ENCODE measurements around the gene AHCYL1.
A peak's percentile ranks its signal among the peaks of the same experiment; 100 is the strongest.

The AHCYL1 gene

DNA sequence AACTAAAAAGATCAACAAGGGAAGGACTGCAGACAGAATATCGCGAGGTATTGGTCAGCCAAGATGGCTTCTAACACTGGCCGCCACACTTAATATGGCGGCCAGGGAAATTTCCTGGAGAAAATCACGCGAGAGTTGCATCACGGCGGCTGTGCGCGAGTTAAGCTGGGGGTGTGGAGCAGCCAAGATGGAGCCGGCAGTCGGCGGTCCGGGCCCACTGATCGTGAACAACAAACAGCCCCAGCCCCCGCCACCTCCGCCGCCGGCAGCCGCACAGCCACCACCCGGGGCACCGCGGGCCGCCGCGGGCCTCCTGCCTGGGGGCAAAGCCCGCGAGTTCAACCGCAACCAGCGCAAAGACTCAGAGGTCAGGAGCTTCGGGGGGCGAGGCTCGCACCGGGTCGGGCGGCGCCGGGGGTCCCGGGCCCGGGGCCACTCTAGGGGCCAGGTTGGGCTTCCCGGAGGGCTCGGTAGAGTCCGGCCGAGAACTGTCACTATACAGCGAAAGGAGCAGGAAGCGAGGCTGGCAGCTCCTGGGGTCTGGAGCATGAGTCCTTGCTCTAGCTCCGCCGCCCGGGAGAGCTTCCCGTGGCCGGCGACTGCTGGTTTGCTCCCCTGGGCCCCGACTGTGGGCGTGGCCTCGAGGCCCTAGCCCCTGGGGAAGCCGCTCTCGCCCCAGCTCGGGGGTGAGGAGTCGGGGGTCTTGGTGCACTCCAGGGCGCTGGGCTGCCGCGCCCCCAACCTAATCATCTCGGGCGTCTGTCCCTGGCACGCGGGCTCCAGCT, 50.1 kb downstream of the AHCYL1 start, which contains the start of gene STRIP1:
Gene STRIP1, plus strand, starts transcription at position 174 of the 785 bp plus-strand sequence. Its CDS starts 14 bp downstream, at position 188.
- DNase-seq (ENCODE audit: extremely low spot score): peak; percentile 96
- POLR2A ChIA-PET: interaction anchor here (0.7 to 2.2 kb wide), 23 partner anchors 10 to 414 kb away, joined by 3 to 18 read pairs (median 4); partner anchors contain the start of genes AHCYL1, KCNC4 and RBM15
- 0 out of 2 replicates have a peak, but pooled peaks have one; percentile 31 for TF ChIP-seq NFRKB (IDR thresholded peaks at IDR 0.05)
- TF ChIP-seq HDGF (IDR thresholded peaks at IDR 0.05; ENCODE audit: borderline replicate concordance): no peak
- peak; percentile 76; the same call in 1 of the 2 replicates for TF ChIP-seq SP1 (IDR thresholded peaks at IDR 0.05)
- TF ChIP-seq ELF4 (IDR thresholded peaks at IDR 0.05): peak; percentile 42
- peak; percentile 58 for TF ChIP-seq L3MBTL2 (conservative IDR thresholded peaks at IDR 0.05)
- CTCF ChIA-PET: interaction anchor here (0.6 to 2.0 kb wide), 5 partner anchors 18 to 68 kb away, joined by 3 to 6 read pairs (median 3); partner anchors contain the start of gene AHCYL1

DNA sequence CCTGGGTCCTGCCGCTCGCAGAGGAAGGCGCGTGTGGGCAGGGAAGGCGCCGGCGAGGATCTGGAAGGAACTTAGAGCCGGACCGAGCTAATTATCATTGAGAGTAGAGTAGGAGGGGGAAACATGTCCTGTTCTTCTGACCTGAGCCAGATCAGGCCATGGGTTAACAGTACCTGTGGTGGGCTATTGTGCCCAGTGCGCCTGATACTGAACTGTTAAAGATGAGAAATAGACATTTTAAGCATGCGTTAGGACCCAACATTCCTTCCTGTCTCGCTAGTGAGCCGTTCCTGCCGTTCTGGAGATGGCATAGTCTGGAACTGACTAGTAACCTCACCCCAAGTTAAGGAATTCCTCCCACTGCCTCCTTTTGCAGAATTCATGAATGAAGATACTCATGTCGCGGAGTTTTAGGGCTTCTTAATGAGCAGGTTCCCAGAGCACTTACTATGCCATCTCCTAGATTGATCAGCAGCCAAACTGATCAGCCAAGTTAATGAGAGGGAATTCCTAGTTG, 50.7 kb downstream of the AHCYL1 start:
- no peak for TF ChIP-seq NFRKB (IDR thresholded peaks at IDR 0.05)
- no peak for TF ChIP-seq TARDBP (IDR thresholded peaks at IDR 0.05)
- TF ChIP-seq ZNF384 (IDR thresholded peaks at IDR 0.05): no peak
- TF ChIP-seq BHLHE40 (IDR thresholded peaks at IDR 0.05; ENCODE audit: borderline replicate concordance): no peak
- no peak for TF ChIP-seq ARNT (IDR thresholded peaks at IDR 0.05)
- TF ChIP-seq SUZ12 (IDR thresholded peaks at IDR 0.05): no peak
- no peak for TF ChIP-seq ELF4 (IDR thresholded peaks at IDR 0.05)
- TF ChIP-seq L3MBTL2 (conservative IDR thresholded peaks at IDR 0.05): no peak
- no peak for TF ChIP-seq HDGF (IDR thresholded peaks at IDR 0.05; ENCODE audit: borderline replicate concordance)
- TF ChIP-seq LEF1 (IDR thresholded peaks at IDR 0.05; ENCODE audit: borderline replicate concordance): no peak
- CTCF ChIA-PET: interaction anchor here (1.1 to 2.0 kb wide), 3 partner anchors 18 to 68 kb away, joined by 3 to 6 read pairs (median 6); no protein-coding TSS in a partner anchor
- DNase-seq (ENCODE audit: extremely low spot score): no peak
- POLR2A ChIA-PET: interaction anchor here (0.7 to 2.2 kb wide), 21 partner anchors 10 to 415 kb away, joined by 3 to 18 read pairs (median 4); partner anchors contain the start of genes AHCYL1 and RBM15

DNA sequence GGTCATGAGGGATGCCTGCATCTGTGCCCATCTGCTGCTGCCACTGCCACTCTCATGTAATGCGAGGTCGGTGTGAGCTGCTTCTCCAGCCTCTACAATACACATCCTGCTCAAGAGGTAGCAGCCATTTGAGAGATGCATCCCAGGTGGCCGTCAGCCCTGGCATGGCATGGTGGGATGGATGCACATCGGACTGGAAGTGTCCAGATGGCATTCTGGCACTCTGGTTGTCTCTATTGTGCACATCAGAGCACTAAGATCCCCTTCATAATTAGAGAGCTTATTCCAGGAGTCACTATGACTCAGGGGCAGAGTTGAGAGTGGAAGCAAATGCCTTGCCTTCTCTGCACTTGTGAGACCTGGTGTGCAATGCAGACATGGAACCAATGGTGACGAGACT, 53.7 kb downstream of the AHCYL1 start:
- ChIA-PET POLR2A (no interaction called here), CTCF (interaction anchor here (2.0 kb wide), 1 partner anchor 9 kb away, joined by 7 read pairs; no protein-coding TSS in a partner anchor)
- TF ChIP-seq SP1 (IDR thresholded peaks at IDR 0.05) (no peak), FOXK2 (IDR thresholded peaks at IDR 0.05) (no peak), FOXA1 (IDR thresholded peaks at IDR 0.05) (no peak), BHLHE40 (IDR thresholded peaks at IDR 0.05; ENCODE audit: borderline replicate concordance) (no peak), CTBP1 (IDR thresholded peaks at IDR 0.05; ENCODE audit: borderline replicate concordance) (no peak), NFRKB (IDR thresholded peaks at IDR 0.05) (no peak), FOXM1 (IDR thresholded peaks at IDR 0.05; ENCODE audit: borderline replicate concordance) (no peak), ZNF384 (IDR thresholded peaks at IDR 0.05) (no peak), LEF1 (IDR thresholded peaks at IDR 0.05; ENCODE audit: borderline replicate concordance) (no peak), HDGF (IDR thresholded peaks at IDR 0.05; ENCODE audit: borderline replicate concordance) (no peak)
- TF ChIP-seq, protein P1, sequence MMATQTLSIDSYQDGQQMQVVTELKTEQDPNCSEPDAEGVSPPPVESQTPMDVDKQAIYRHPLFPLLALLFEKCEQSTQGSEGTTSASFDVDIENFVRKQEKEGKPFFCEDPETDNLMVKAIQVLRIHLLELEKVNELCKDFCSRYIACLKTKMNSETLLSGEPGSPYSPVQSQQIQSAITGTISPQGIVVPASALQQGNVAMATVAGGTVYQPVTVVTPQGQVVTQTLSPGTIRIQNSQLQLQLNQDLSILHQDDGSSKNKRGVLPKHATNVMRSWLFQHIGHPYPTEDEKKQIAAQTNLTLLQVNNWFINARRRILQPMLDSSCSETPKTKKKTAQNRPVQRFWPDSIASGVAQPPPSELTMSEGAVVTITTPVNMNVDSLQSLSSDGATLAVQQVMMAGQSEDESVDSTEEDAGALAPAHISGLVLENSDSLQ (IDR thresholded peaks at IDR 0.05): no peak
- DNase-seq (ENCODE audit: extremely low spot score): no peak

DNA sequence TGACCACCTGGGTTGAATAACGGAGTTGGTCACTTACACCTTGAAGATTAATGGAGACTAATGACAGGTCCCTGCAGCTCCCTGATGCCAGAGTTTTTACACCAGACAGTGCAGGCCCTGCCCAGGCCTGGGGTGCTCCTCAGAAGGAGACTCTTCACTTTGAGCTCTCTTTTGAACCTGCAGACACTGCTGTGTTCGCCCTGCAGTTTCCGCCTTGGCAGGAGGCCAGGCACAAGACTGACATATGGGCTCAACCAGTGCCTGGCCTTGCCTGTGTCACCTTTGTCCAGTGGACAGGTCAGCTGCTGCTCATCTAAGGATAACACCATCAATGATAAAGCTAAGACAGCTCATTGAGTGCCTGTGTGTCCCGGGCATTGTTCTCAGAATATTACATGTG, 55.1 kb downstream of the AHCYL1 start:
- DNase-seq (ENCODE audit: extremely low spot score): no peak
- CTCF ChIA-PET: interaction anchor here (0.8 to 2.0 kb wide), 3 partner anchors 10 to 48 kb away, joined by 3 to 7 read pairs (median 3); no protein-coding TSS in a partner anchor
- TF ChIP-seq BHLHE40 (IDR thresholded peaks at IDR 0.05; ENCODE audit: borderline replicate concordance): no peak
- no peak for TF ChIP-seq L3MBTL2 (conservative IDR thresholded peaks at IDR 0.05)
- no peak for TF ChIP-seq HDGF (IDR thresholded peaks at IDR 0.05; ENCODE audit: borderline replicate concordance)
- TF ChIP-seq, protein P1 (IDR thresholded peaks at IDR 0.05): no peak
- no peak for TF ChIP-seq ELF4 (IDR thresholded peaks at IDR 0.05)
- no peak for TF ChIP-seq TARDBP (IDR thresholded peaks at IDR 0.05)
- no peak for TF ChIP-seq ARNT (IDR thresholded peaks at IDR 0.05)
- no peak for TF ChIP-seq ZNF384 (IDR thresholded peaks at IDR 0.05)
- no peak for TF ChIP-seq LEF1 (IDR thresholded peaks at IDR 0.05; ENCODE audit: borderline replicate concordance)
- no peak for TF ChIP-seq NFRKB (IDR thresholded peaks at IDR 0.05)
- no peak for TF ChIP-seq FOXK2 (IDR thresholded peaks at IDR 0.05)
- TF ChIP-seq SUZ12 (IDR thresholded peaks at IDR 0.05): no peak
- TF ChIP-seq SP1 (IDR thresholded peaks at IDR 0.05): no peak
- TF ChIP-seq FOXA1 (IDR thresholded peaks at IDR 0.05): no peak
- no peak for TF ChIP-seq CTBP1 (IDR thresholded peaks at IDR 0.05; ENCODE audit: borderline replicate concordance)
- TF ChIP-seq FOXM1 (IDR thresholded peaks at IDR 0.05; ENCODE audit: borderline replicate concordance): no peak
- POLR2A ChIA-PET: interaction anchor here (1.1 kb wide), 1 partner anchor 10 kb away, joined by 5 read pairs; no protein-coding TSS in a partner anchor

DNA sequence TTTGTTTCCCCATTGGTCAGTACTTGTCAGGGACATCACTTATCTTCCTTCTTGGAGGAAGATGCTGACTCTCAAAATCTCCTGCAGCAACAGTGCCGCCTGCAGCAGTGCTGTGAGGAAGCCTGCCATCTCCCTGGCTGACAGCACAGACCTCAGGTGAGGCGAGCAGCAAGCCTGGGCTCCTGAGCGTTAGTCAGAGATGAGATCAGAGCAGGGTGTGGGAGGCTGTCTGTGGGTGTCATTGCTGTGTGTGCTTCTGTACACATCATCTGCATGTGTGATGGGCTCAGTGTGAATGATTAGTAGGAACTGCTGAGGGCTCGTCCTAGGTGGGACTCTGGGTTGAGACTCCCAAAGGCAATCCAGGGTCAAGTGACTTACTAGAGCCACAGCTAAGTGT, 56.0 kb downstream of the AHCYL1 start:
- ChIA-PET POLR2A (no interaction called here), CTCF (no interaction called here)
- DNase-seq (ENCODE audit: extremely low spot score): no peak
- TF ChIP-seq, protein P1 (IDR thresholded peaks at IDR 0.05): no peak
- TF ChIP-seq L3MBTL2 (conservative IDR thresholded peaks at IDR 0.05) (no peak), NFRKB (IDR thresholded peaks at IDR 0.05) (no peak), BHLHE40 (IDR thresholded peaks at IDR 0.05; ENCODE audit: borderline replicate concordance) (no peak), HDGF (IDR thresholded peaks at IDR 0.05; ENCODE audit: borderline replicate concordance) (no peak), SP1 (IDR thresholded peaks at IDR 0.05) (no peak), FOXK2 (IDR thresholded peaks at IDR 0.05) (no peak), ARNT (IDR thresholded peaks at IDR 0.05) (no peak), CTBP1 (IDR thresholded peaks at IDR 0.05; ENCODE audit: borderline replicate concordance) (no peak), ELF4 (IDR thresholded peaks at IDR 0.05) (no peak), ZNF384 (IDR thresholded peaks at IDR 0.05) (no peak), LEF1 (IDR thresholded peaks at IDR 0.05; ENCODE audit: borderline replicate concordance) (no peak), FOXM1 (IDR thresholded peaks at IDR 0.05; ENCODE audit: borderline replicate concordance) (no peak)
